Prostate gland (tissue), 2 donors: ENCODE results near the gene SIGLEC1.

Experiments used
- CTCF ChIP-seq, 4 experiments: fragments of 200-600 bp in 2 of 4; fragments of 450-650 bp in 2 of 4; sonication (generic) in 2 of 4; IDR thresholded peaks; 1 replicate in 3 of 4; 2 replicates in 1 of 4; pipeline ENCODE4 v1.5.1; 2016 to 2019; ENCODE audit warnings: antibody characterized with exemption in 4 of 4, mild to moderate bottlenecking in 2 of 4, moderate library complexity in 2 of 4
- POLR2AphosphoS5 ChIP-seq: sonication (generic); formaldehyde crosslinking; IDR thresholded peaks from one replicate; pipeline ENCODE4 v1.6.1; 2017; ENCODE audit warnings: antibody characterized with exemption

GRCh38 chr20:3733119-3733995 lies 21.0 kb upstream of the SIGLEC1 start:
- no peak for TF ChIP-seq POLR2AphosphoS5
- no peak for TF ChIP-seq CTCF (IDR thresholded peaks at IDR 0.05)
